Prostate gland (tissue), 2 donors: ENCODE results near the gene SLC27A1. TPM values are rescaled to one million over a fixed set of nuclear protein-coding genes. Genes with fewer than 3 reads are reported as not detected.

Source experiments
- DNase-seq: peaks from one replicate; pipeline ENCODE4 v3.0.0-alpha.2; 2019; ENCODE audit warnings: low spot score
- H3K27ac ChIP-seq, 2 donors: fragments of 200-600 bp; sonication (generic); 2 replicates each; pipeline ENCODE4 v1.5.1; 2017 to 2019
- H3K27me3 ChIP-seq: fragments of 200-600 bp; sonication (generic); replicated peaks from 2 replicates; pipeline ENCODE4 v1.5.1; 2019; ENCODE audit not compliant: insufficient read depth
- H3K36me3 ChIP-seq, 2 donors: fragments of 200-600 bp; sonication (generic); 1 replicate in 1 of 2; 2 replicates in 1 of 2; pipeline versions ENCODE4 v1.5.1 to v1.8.1; 2017 to 2019
- H3K4me1 ChIP-seq: fragments of 200-600 bp; sonication (generic); replicated peaks from 2 replicates; pipeline ENCODE4 v1.5.1; 2019
- H3K4me3 ChIP-seq, 2 donors: fragments of 200-600 bp; sonication (generic); 2 replicates each; pipeline ENCODE4 v1.5.1; 2017 to 2019
- H3K9me3 ChIP-seq: fragments of 200-600 bp; sonication (generic); 2 replicates; pipeline ENCODE4 v1.5.1; 2017
- POLR2A ChIP-seq: fragments of 450-650 bp; IDR thresholded peaks from one replicate; pipeline ENCODE4 v1.6.1; 2016; ENCODE audit warnings: antibody characterized with exemption, mild to moderate bottlenecking
- POLR2AphosphoS5 ChIP-seq: sonication (generic); formaldehyde crosslinking; IDR thresholded peaks from one replicate; pipeline ENCODE4 v1.6.1; 2017; ENCODE audit warnings: antibody characterized with exemption
- WGBS: methylation state at CpG from one replicate; pipeline ENCODE4 v1.1.5; 2018; 5-methylcytosine and 5-hydroxymethylcytosine counted together
- intact Hi-C: fragments of 100-400 bp; cut with DNase I; formaldehyde crosslinking; loops from one replicate; pipeline ENCODE4 v1.14.2; 2022
- total RNA-seq, 2 donors: library from RNA; depleted of rRNA; stranded (reverse); fragments of >200 nt; gene quantifications; one replicate each; pipeline ENCODE4 v1.1.0, GENCODE V29; 2016
- TF ChIP-seq, protein P1 (sequence below), 4 experiments: fragments of 200-600 bp in 2 of 4; fragments of 450-650 bp in 2 of 4; sonication (generic) in 2 of 4; IDR thresholded peaks; 1 replicate in 3 of 4; 2 replicates in 1 of 4; pipeline ENCODE4 v1.5.1; 2016 to 2019; ENCODE audit warnings: antibody characterized with exemption in 4 of 4, mild to moderate bottlenecking in 2 of 4, moderate library complexity in 2 of 4

Gene SLC27A1
- total RNA-seq, 2 donors from 2014 or later, result 73.3 to 78.7 TPM

DNA sequence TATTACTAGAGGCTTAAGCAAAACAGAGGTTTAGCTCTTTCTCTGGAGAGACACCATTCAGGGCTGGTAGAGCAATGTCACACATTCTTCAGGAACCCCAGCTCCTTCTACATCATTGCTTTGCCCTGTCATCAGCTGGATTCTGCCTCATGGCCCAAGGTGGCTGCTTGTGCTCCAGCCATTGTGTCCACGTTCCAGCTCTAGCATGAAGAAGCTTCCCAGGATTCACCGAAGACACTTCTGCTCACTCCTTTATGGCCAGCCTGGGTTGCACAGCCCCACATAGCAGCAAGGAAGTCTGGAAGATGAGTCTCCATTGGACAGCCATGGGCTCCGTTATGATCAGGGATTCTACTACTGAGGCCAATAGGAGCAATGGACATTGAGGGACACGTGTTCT, 54.3 kb downstream of the SLC27A1 start:
- Histone ChIP-seq H3K9me3 (no peaks in the 10 kb centered on the region), H3K27me3 (no peaks in the 10 kb centered on the region), H3K27ac (no peak overlapping the region), H3K4me1 (no peaks in the 10 kb centered on the region), H3K4me3 (no peak overlapping the region), H3K36me3 (no peaks in the 10 kb centered on the region)
- intact Hi-C loops, result no loop called here
- 95% methylated on average over 4 of the region's 4 CpGs for WGBS
- TF ChIP-seq POLR2A (no peak), POLR2AphosphoS5 (no peak)
- TF ChIP-seq, protein P1, sequence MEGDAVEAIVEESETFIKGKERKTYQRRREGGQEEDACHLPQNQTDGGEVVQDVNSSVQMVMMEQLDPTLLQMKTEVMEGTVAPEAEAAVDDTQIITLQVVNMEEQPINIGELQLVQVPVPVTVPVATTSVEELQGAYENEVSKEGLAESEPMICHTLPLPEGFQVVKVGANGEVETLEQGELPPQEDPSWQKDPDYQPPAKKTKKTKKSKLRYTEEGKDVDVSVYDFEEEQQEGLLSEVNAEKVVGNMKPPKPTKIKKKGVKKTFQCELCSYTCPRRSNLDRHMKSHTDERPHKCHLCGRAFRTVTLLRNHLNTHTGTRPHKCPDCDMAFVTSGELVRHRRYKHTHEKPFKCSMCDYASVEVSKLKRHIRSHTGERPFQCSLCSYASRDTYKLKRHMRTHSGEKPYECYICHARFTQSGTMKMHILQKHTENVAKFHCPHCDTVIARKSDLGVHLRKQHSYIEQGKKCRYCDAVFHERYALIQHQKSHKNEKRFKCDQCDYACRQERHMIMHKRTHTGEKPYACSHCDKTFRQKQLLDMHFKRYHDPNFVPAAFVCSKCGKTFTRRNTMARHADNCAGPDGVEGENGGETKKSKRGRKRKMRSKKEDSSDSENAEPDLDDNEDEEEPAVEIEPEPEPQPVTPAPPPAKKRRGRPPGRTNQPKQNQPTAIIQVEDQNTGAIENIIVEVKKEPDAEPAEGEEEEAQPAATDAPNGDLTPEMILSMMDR (IDR thresholded peaks at IDR 0.05), result no peak
- DNase-seq, result no peak

DNA sequence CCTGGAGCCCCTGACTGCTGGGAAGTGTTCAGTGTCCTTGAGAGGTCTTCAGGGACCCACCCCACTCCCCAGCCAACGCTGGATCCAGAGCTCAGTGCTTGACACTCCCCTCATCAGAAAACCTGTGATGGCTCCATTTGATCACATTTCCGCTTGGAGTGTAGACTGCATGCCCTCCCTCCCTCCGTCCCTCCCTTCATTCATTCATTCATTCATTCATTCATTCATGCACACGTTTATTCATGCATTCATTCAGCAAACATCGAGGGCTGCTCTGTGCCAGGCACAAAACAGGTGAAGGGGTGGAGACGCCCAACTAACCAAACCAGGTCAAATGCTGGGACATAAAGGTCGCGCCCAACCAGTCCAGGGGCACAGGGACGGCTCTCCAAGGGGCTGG, 54.8 kb downstream of the SLC27A1 start:
- TF ChIP-seq, protein P1 (IDR thresholded peaks at IDR 0.05), result no peak
- no peak for TF ChIP-seq POLR2A
- TF ChIP-seq POLR2AphosphoS5, result no peak
- no peak overlapping the region for H3K27ac ChIP-seq
- H3K27me3 ChIP-seq, result no peaks in the 10 kb centered on the region
- no peak for DNase-seq
- H3K36me3 ChIP-seq, result no peaks in the 10 kb centered on the region
- H3K4me3 ChIP-seq, result no peak overlapping the region
- no peaks in the 10 kb centered on the region for H3K9me3 ChIP-seq
- intact Hi-C loops, result no loop called here
- no peaks in the 10 kb centered on the region for H3K4me1 ChIP-seq
- WGBS, result 80% methylated on average over 9 of the region's 9 CpGs

DNA sequence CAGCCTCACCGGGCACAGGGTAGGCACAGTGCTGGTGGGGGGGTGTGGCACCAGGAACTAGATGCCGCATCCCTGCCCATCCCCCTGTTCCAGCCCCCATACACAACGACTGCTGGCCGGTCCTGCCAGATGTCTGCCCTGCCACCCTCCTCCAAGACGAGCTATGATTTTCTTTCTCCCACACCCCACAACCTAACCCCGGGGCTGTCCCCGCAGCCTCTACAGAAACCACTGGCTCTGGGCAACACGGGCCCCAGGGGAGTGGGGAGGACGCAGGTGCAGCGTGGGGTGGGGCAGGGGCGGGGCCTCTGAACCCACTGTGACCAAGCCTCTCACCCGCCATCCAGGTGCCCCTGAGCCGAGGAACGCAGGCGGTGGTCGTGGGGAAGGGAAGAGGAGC, 56.6 kb downstream of the SLC27A1 start:
- no peak overlapping the region for H3K4me3 ChIP-seq
- no peak overlapping the region for H3K27ac ChIP-seq
- WGBS, result 57% methylated on average over 16 of the region's 16 CpGs

DNA sequence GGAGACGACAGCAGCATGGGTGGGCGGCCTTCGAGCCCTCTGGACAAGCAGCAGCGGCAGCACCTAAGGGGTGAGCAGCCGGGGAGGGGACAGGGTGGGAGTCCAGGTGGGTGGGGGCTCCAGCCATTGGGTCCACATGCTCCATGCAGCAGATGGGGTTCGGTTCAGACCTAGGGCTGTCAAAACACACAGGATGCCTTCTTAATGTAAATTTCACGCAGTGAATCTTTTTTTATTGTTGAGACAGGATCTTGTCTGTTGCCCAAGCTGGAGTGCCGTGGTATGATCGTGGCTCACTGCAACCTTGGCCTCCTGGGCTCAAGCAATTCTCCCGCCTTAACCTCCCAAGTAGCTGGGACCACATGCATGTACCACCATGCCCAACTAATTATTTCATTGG, 57.0 kb downstream of the SLC27A1 start:
- Histone ChIP-seq H3K27me3 (no peaks in the 10 kb centered on the region), H3K4me1 (no peaks in the 10 kb centered on the region), H3K9me3 (no peaks in the 10 kb centered on the region), H3K4me3 (no peak overlapping the region), H3K36me3 (no peaks in the 10 kb centered on the region), H3K27ac (no peak overlapping the region)
- intact Hi-C loops, result no loop called here
- DNase-seq, result no peak
- WGBS, result 68% methylated on average over 10 of the region's 10 CpGs
- TF ChIP-seq POLR2A (no peak), POLR2AphosphoS5 (no peak)
- TF ChIP-seq, protein P1 (IDR thresholded peaks at IDR 0.05), result no peak

More for the DNA sequence above, 56.6 kb downstream of the SLC27A1 start:
- TF ChIP-seq, protein P1 (IDR thresholded peaks at IDR 0.05), result no peak
- TF ChIP-seq POLR2AphosphoS5, result no peak
- no peak for TF ChIP-seq POLR2A
- DNase-seq, result no peak
- Histone ChIP-seq H3K4me1 (no peaks in the 10 kb centered on the region), H3K36me3 (no peaks in the 10 kb centered on the region), H3K27me3 (no peaks in the 10 kb centered on the region), H3K9me3 (no peaks in the 10 kb centered on the region)
- intact Hi-C loops, result no loop called here

DNA sequence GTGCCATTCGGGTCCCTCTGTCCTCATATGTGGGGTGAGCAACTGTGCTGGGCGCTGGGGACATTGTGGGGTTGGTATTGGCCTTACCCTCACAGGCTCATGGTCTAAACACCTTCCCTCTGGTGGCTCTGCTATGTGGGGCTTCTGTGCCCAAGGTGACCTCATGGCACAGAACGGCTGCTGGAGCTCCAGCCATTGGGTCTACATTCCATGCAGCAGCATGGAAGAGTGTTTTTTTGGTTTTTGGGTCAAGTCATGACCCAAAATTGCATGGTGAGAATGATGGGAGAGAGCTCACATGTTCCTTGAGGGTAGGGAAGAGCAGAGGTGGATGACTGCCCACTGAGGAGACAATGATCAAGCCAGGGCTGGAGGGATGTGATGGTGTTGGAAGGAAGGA, 58.3 kb downstream of the SLC27A1 start:
- Histone ChIP-seq H3K4me3 (no peak overlapping the region), H3K27ac (no peak overlapping the region), H3K9me3 (no peaks in the 10 kb centered on the region), H3K27me3 (no peaks in the 10 kb centered on the region), H3K4me1 (no peaks in the 10 kb centered on the region), H3K36me3 (no peaks in the 10 kb centered on the region)
- WGBS, result 100% methylated on average over 3 of the region's 3 CpGs
- no peak for DNase-seq
- TF ChIP-seq, protein P1 (IDR thresholded peaks at IDR 0.05), result no peak
- TF ChIP-seq POLR2A (no peak), POLR2AphosphoS5 (no peak)
- intact Hi-C loops, result no loop called here
